SK-N-SH treated with all-trans-retinoic acid at 6 μM for 48 hours (cell line): ENCODE results near the gene ZDHHC11.

Source experiments
- ATAC-seq: fragments of 200-7000 bp; cut with Tn5 transposase; 3 replicates; pipeline ENCODE4 v1.9.1; 2020; ENCODE audit warnings: mild to moderate bottlenecking, moderate library complexity
- ARNTL ChIP-seq: fragments of 450-650 bp; formaldehyde crosslinking; IDR thresholded peaks from 2 replicates; pipeline ENCODE4 v1.5.0; 2020; ENCODE audit warnings: low read depth, mild to moderate bottlenecking, moderate library complexity, borderline replicate concordance
- BACH2 ChIP-seq: fragments of 250-450 bp; sonication (Bioruptor Pico); IDR thresholded peaks from 2 replicates; pipeline ENCODE4 v1.9.0; 2021; ENCODE audit warnings: mild to moderate bottlenecking, borderline replicate concordance
- CREB5 ChIP-seq: fragments of 250-450 bp; sonication (Bioruptor Pico); IDR thresholded peaks from 2 replicates; pipeline ENCODE4 v1.5.1; 2020; ENCODE audit warnings: low read depth, mild to moderate bottlenecking, moderate library complexity
- CSDC2 ChIP-seq: fragments of 250-450 bp; sonication (Bioruptor Pico); IDR thresholded peaks from 2 replicates; pipeline ENCODE4 v1.5.0; 2020; ENCODE audit warnings: mild to moderate bottlenecking, moderate library complexity
- GLIS3 ChIP-seq: fragments of 250-450 bp; sonication (Bioruptor Pico); IDR thresholded peaks from 2 replicates; pipeline ENCODE4 v1.5.0; 2020; ENCODE audit warnings: mild to moderate bottlenecking, moderate library complexity
- OSR1 ChIP-seq: fragments of 250-450 bp; sonication (Bioruptor Pico); IDR thresholded peaks from 2 replicates; pipeline ENCODE4 v1.8.0; 2022; ENCODE audit warnings: moderate library complexity, mild to moderate bottlenecking, inconsistent platforms
- PATZ1 ChIP-seq: fragments of 250-450 bp; sonication (Bioruptor Pico); IDR thresholded peaks from 2 replicates; pipeline ENCODE4 v1.8.0; 2020; ENCODE audit warnings: mild to moderate bottlenecking, moderate library complexity, borderline replicate concordance
- POU6F1 ChIP-seq: fragments of 250-450 bp; sonication (Bioruptor Pico); IDR thresholded peaks from 2 replicates; pipeline ENCODE4 v1.8.0; 2021; ENCODE audit warnings: low read depth, mild to moderate bottlenecking, moderate library complexity, borderline replicate concordance
- RARB ChIP-seq: fragments of 250-450 bp; sonication (Bioruptor Pico); IDR thresholded peaks from 2 replicates; pipeline ENCODE4 v1.8.0; 2021; ENCODE audit warnings: mild to moderate bottlenecking, moderate library complexity
- SNAI2 ChIP-seq: fragments of 250-450 bp; sonication (Bioruptor Pico); IDR thresholded peaks from 2 replicates; pipeline ENCODE4 v1.5.0; 2020; ENCODE audit warnings: mild to moderate bottlenecking, moderate library complexity
- TCF4 ChIP-seq: fragments of 250-450 bp; sonication (Bioruptor Pico); IDR thresholded peaks from 2 replicates; pipeline ENCODE4 v1.8.0; 2021; ENCODE audit warnings: mild to moderate bottlenecking, moderate library complexity, borderline replicate concordance
- TOX ChIP-seq: fragments of 250-450 bp; sonication (Bioruptor Pico); IDR thresholded peaks from 2 replicates; pipeline ENCODE4 v1.8.0; 2021; ENCODE audit warnings: mild to moderate bottlenecking, moderate library complexity, borderline replicate concordance
- TSHZ2 ChIP-seq: fragments of 250-450 bp; sonication (Bioruptor Pico); IDR thresholded peaks from 2 replicates; pipeline ENCODE4 v1.5.0; 2020; ENCODE audit warnings: mild to moderate bottlenecking, moderate library complexity
- ZFP3 ChIP-seq: fragments of 250-450 bp; sonication (Bioruptor Pico); IDR thresholded peaks from 2 replicates; pipeline ENCODE4 v1.5.0; 2020; ENCODE audit warnings: mild to moderate bottlenecking, moderate library complexity
- ZFP30 ChIP-seq: fragments of 450-650 bp; formaldehyde crosslinking; IDR thresholded peaks from 2 replicates; pipeline ENCODE4 v1.5.0; 2022; ENCODE audit warnings: mild to moderate bottlenecking, moderate library complexity
- ZNF565 ChIP-seq: fragments of 450-650 bp; formaldehyde crosslinking; conservative IDR thresholded peaks from 2 replicates; pipeline ENCODE4 v1.5.0; 2020; ENCODE audit warnings: low read depth, mild to moderate bottlenecking, moderate library complexity
- ZNF70 ChIP-seq: fragments of 450-650 bp; formaldehyde crosslinking; IDR thresholded peaks from 2 replicates; pipeline ENCODE4 v1.5.0; 2020; ENCODE audit warnings: mild to moderate bottlenecking, moderate library complexity
- ZNF8 ChIP-seq: fragments of 450-650 bp; formaldehyde crosslinking; IDR thresholded peaks from 2 replicates; pipeline ENCODE4 v1.5.0; 2020; ENCODE audit warnings: mild to moderate bottlenecking, moderate library complexity

ZDHHC11 gene

GRCh38 chr5:820245-820644 is 30.5 kb downstream of the ZDHHC11 start (continued):
- TF ChIP-seq ZFP30 (CRISPR knock-in tag) = no peak
- TF ChIP-seq BACH2 (CRISPR knock-in tag) = no peak
- no peak for TF ChIP-seq CSDC2
- TF ChIP-seq, all 23 proteins: peak for 0

GRCh38 chr5:819078-819477 is 31.7 kb downstream of the ZDHHC11 start:
- no peak for ATAC-seq
- TF ChIP-seq PATZ1 (CRISPR knock-in tag) = no peak
- TF ChIP-seq TSHZ2 = no peak
- no peak for TF ChIP-seq ARNTL (CRISPR knock-in tag)
- TF ChIP-seq TCF4 (CRISPR knock-in tag) = no peak
- no peak for TF ChIP-seq ZNF8 (CRISPR knock-in tag)
- no peak for TF ChIP-seq ZFP3 (CRISPR knock-in tag)

GRCh38 chr5:816176-816575 is 34.6 kb downstream of the ZDHHC11 start:
- ATAC-seq = no peak
- TF ChIP-seq RARB (no peak), CSDC2 (no peak), ZNF8 (CRISPR knock-in tag) (no peak), TCF4 (CRISPR knock-in tag) (no peak), ZNF70 (CRISPR knock-in tag) (no peak), GLIS3 (CRISPR knock-in tag) (no peak), POU6F1 (no peak), OSR1 (no peak), ZFP30 (CRISPR knock-in tag) (no peak), TSHZ2 (no peak), SNAI2 (CRISPR knock-in tag) (no peak), PATZ1 (CRISPR knock-in tag) (no peak), ZNF565 (CRISPR knock-in tag) (no peak), TOX (CRISPR knock-in tag) (no peak), ARNTL (CRISPR knock-in tag) (no peak)

- no peak for ATAC-seq
- TF ChIP-seq CREB5 (no peak), PATZ1 (CRISPR knock-in tag) (no peak), TSHZ2 (no peak), ZFP3 (CRISPR knock-in tag) (no peak), ZNF565 (CRISPR knock-in tag) (no peak), OSR1 (no peak)
Observed at GRCh38 chr5:815449-815848, 35.3 kb downstream of the ZDHHC11 start.
